WTC11 (cell line): ENCODE measurements around the gene ARID4B. TPM values are rescaled to one million over a fixed set of nuclear protein-coding genes. Genes with fewer than 3 reads are reported as not detected.
A peak's percentile ranks its signal among the peaks of the same experiment; 100 is the strongest.

ENCODE experiments used
- ATAC-seq: fragments of 200-7000 bp; cut with Tn5 transposase; 2 replicates; pipeline ENCODE4 v1.10.0; 2021; ENCODE audit warnings: mild to moderate bottlenecking, moderate library complexity
- CTCF ChIA-PET: fragments of 300-600 bp; sonication (Branson Sonifier 250); formaldehyde crosslinking; loops from one replicate; lab custom pipeline; 2021; ENCODE audit warnings: antibody characterized with exemption; lab: Charles Lee
- POLR2A ChIA-PET: fragments of 350-600 bp; sonication (Branson Sonifier 250); formaldehyde crosslinking; loops from one replicate; lab custom pipeline; 2021; ENCODE audit warnings: antibody characterized with exemption; lab: Charles Lee
- DNase-seq: peaks from one replicate; pipeline ENCODE4 v3.0.0; 2021; ENCODE audit warnings: low spot score
- H3K27ac Mint-ChIP-seq: 2 replicates; pipeline ENCODE4 v1.8.0; 2021; ENCODE audit warnings: mixed read lengths
- H3K27me3 Mint-ChIP-seq: 2 replicates; pipeline ENCODE4 v1.8.0; 2021; ENCODE audit warnings: low read depth, mild to moderate bottlenecking, moderate library complexity, mixed read lengths
- H3K36me3 Mint-ChIP-seq: 2 replicates; pipeline ENCODE4 v1.8.0; 2021; ENCODE audit warnings: mixed read lengths
- H3K4me1 Mint-ChIP-seq: 2 replicates; pipeline ENCODE4 v1.8.0; 2022; ENCODE audit warnings: mixed read lengths
- H3K4me3 Mint-ChIP-seq: 2 replicates; pipeline ENCODE4 v1.8.0; 2021; ENCODE audit warnings: mild to moderate bottlenecking, moderate library complexity, mixed read lengths
- H3K9me3 Mint-ChIP-seq: 2 replicates; pipeline ENCODE4 v1.8.0; 2021; ENCODE audit warnings: mixed read lengths
- ELF4 ChIP-seq: sonication (generic); formaldehyde crosslinking; IDR thresholded peaks from 2 replicates; pipeline ENCODE4 v1.8.1; 2022; ENCODE audit warnings: low read depth, mild to moderate bottlenecking, moderate library complexity, missing genetic modification reagents
- ETV6 ChIP-seq: sonication (generic); formaldehyde crosslinking; IDR thresholded peaks from 2 replicates; pipeline ENCODE4 v1.8.1; 2022; ENCODE audit warnings: mild to moderate bottlenecking, missing genetic modification reagents
- GTF2I ChIP-seq: fragments of 250-450 bp; sonication (Bioruptor Pico); conservative IDR thresholded peaks from 2 replicates; pipeline ENCODE4 v1.4.0; 2021; ENCODE audit warnings: mild to moderate bottlenecking
- HMGA2 ChIP-seq: fragments of 250-450 bp; sonication (Bioruptor Pico); IDR thresholded peaks from 2 replicates; pipeline ENCODE4 v1.4.0; 2021; ENCODE audit warnings: mild to moderate bottlenecking, moderate library complexity
- JUN ChIP-seq: sonication (generic); formaldehyde crosslinking; IDR thresholded peaks from 2 replicates; pipeline ENCODE4 v1.8.0; 2023; ENCODE audit warnings: mild to moderate bottlenecking, missing genetic modification reagents
- MXD4 ChIP-seq: fragments of 250-450 bp; sonication (Bioruptor Pico); IDR thresholded peaks from 2 replicates; pipeline ENCODE4 v1.8.0; 2021; ENCODE audit warnings: mild to moderate bottlenecking, moderate library complexity, borderline replicate concordance
- MYBL2 ChIP-seq: sonication (generic); formaldehyde crosslinking; IDR thresholded peaks from 2 replicates; pipeline ENCODE4 v1.8.1; 2023; ENCODE audit warnings: mild to moderate bottlenecking, moderate library complexity, missing genetic modification reagents
- OVOL2 ChIP-seq: fragments of 250-450 bp; sonication (Bioruptor Pico); IDR thresholded peaks from 2 replicates; pipeline ENCODE4 v1.9.0; 2021; ENCODE audit warnings: mild to moderate bottlenecking, borderline replicate concordance
- ZNF263 ChIP-seq: sonication (generic); formaldehyde crosslinking; IDR thresholded peaks from 2 replicates; pipeline ENCODE4 v1.8.1; 2022; ENCODE audit warnings: low read depth, mild to moderate bottlenecking, moderate library complexity, missing genetic modification reagents
- total RNA-seq: library from RNA; stranded (reverse); gene quantifications from 3 replicates; pipeline ENCODE4 v1.2.3, GENCODE V29; 2021
- TF ChIP-seq, protein P1 (sequence below): fragments of 250-450 bp; sonication (Bioruptor Pico); IDR thresholded peaks from 2 replicates; pipeline ENCODE4 v1.9.0; 2021; ENCODE audit warnings: mild to moderate bottlenecking
- TF ChIP-seq, protein P2 (sequence below): sonication (generic); formaldehyde crosslinking; IDR thresholded peaks from 2 replicates; pipeline ENCODE4 v1.8.1; 2023; ENCODE audit warnings: mild to moderate bottlenecking, missing genetic modification reagents
- TF ChIP-seq, protein P3 (sequence below): fragments of 250-450 bp; sonication (Bioruptor Pico); IDR thresholded peaks from 2 replicates; pipeline ENCODE4 v1.8.0; 2021; ENCODE audit warnings: mild to moderate bottlenecking
- TF ChIP-seq, protein P4 (sequence below): sonication (generic); formaldehyde crosslinking; IDR thresholded peaks from 2 replicates; pipeline ENCODE4 v1.8.1; 2022; ENCODE audit warnings: mild to moderate bottlenecking, missing genetic modification reagents, moderate library complexity, borderline replicate concordance
- TF ChIP-seq, protein P5 (sequence below): sonication (generic); formaldehyde crosslinking; IDR thresholded peaks from 2 replicates; pipeline ENCODE4 v1.8.1; 2023; ENCODE audit warnings: mild to moderate bottlenecking, missing genetic modification reagents, borderline replicate concordance
- TF ChIP-seq, protein P6 (sequence below): sonication (generic); formaldehyde crosslinking; IDR thresholded peaks from 2 replicates; pipeline ENCODE4 v1.8.0; 2022; ENCODE audit warnings: mild to moderate bottlenecking, missing genetic modification reagents
- TF ChIP-seq, protein P7 (sequence below): sonication (generic); formaldehyde crosslinking; IDR thresholded peaks from 2 replicates; pipeline ENCODE4 v1.8.1; 2023; ENCODE audit warnings: mild to moderate bottlenecking, missing genetic modification reagents, moderate library complexity
- TF ChIP-seq, protein P8 (sequence below): sonication (generic); formaldehyde crosslinking; IDR thresholded peaks from 2 replicates; pipeline ENCODE4 v1.8.0; 2022; ENCODE audit warnings: mild to moderate bottlenecking, missing genetic modification reagents

Gene ARID4B
- total RNA-seq, 1 experiment from 2014 or later = 35.7 TPM

DNA sequence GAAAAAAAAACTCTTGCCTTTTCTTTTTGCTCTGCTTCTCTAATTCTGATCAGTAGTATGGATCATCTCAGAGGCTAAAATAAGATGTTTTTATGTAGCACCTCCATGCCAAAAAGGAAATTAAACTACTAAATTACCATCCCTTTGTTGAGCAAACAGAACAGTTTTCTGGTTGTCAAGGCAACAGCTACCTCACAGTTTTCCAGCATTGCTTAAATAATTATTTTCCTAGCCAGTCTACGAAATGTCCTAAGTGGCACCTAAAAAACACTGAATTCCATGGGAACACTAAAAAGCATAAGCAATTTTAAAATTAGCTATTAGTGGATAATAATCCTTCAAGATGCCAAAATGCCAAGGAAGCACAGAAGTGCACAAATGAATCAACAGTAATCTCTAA, 61.7 kb downstream of the ARID4B start:
- POLR2A ChIA-PET = no interaction called here
- Mint-ChIP-seq H3K27me3 (no peaks in the 10 kb centered on the region), H3K4me3 (no peak overlapping the region), H3K4me1 (peaks cover 31% of the 10 kb centered on the region), H3K9me3 (0 out of 2 replicates have a peak, but pooled peaks cover 3% of the 10 kb centered on the region), H3K36me3 (no peaks in the 10 kb centered on the region), H3K27ac (peak overlapping the region; percentile 9; the same call in 1 of the 2 replicates)
- ATAC-seq (no peak), DNase-seq (no peak)
- CTCF ChIA-PET = interaction anchor here (1.2 kb wide), 1 partner anchor 238 kb away, joined by 3 read pairs; the partner anchor contains the start of gene B3GALNT2
- no peak for TF ChIP-seq HMGA2 (CRISPR knock-in tag)
- no peak for TF ChIP-seq GTF2I (CRISPR knock-in tag)
- no peak for TF ChIP-seq ELF4 (CRISPR knock-in tag)
- no peak for TF ChIP-seq MYBL2
- TF ChIP-seq, protein P1, sequence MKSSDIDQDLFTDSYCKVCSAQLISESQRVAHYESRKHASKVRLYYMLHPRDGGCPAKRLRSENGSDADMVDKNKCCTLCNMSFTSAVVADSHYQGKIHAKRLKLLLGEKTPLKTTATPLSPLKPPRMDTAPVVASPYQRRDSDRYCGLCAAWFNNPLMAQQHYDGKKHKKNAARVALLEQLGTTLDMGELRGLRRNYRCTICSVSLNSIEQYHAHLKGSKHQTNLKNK = no peak
- TF ChIP-seq ETV6 (CRISPR knock-in tag) = no peak
- no peak for TF ChIP-seq JUN

DNA sequence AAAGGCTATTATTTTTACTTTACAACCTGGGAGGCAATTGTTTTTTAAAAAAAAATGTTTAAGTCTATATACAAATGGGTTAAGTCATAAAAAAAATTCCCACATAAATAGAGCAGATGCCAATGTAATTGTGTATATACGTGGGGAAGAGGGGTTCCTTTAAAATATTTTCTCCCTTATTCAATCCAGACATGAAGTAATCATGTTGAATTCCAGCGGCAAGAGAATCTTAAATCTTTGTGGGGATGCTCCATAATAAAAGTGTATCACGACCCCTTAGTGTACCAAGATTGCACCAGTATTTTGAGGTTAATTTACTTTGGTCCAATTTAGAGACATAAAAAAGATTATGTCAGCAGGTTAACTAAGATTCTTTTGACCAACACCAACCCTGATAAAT, 62.1 kb downstream of the ARID4B start:
- no peak overlapping the region; the same call in 1 of the 2 replicates for H3K27ac Mint-ChIP-seq
- no peaks in the 10 kb centered on the region for H3K27me3 Mint-ChIP-seq
- 0 out of 2 replicates have a peak, but pooled peaks cover 3% of the 10 kb centered on the region for H3K9me3 Mint-ChIP-seq
- H3K4me1 Mint-ChIP-seq = peaks cover 32% of the 10 kb centered on the region
- no peaks in the 10 kb centered on the region for H3K36me3 Mint-ChIP-seq
- ChIA-PET CTCF (interaction anchor here (1.2 kb wide), 1 partner anchor 238 kb away, joined by 3 read pairs; the partner anchor contains the start of gene B3GALNT2), POLR2A (no interaction called here)
- ATAC-seq = no peak
- no peak overlapping the region for H3K4me3 Mint-ChIP-seq
- no peak for DNase-seq
- TF ChIP-seq, protein P2, sequence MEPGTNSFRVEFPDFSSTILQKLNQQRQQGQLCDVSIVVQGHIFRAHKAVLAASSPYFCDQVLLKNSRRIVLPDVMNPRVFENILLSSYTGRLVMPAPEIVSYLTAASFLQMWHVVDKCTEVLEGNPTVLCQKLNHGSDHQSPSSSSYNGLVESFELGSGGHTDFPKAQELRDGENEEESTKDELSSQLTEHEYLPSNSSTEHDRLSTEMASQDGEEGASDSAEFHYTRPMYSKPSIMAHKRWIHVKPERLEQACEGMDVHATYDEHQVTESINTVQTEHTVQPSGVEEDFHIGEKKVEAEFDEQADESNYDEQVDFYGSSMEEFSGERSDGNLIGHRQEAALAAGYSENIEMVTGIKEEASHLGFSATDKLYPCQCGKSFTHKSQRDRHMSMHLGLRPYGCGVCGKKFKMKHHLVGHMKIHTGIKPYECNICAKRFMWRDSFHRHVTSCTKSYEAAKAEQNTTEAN (CRISPR knock-in tag) = no peak
- no peak for TF ChIP-seq ZNF263
- TF ChIP-seq, protein P3, sequence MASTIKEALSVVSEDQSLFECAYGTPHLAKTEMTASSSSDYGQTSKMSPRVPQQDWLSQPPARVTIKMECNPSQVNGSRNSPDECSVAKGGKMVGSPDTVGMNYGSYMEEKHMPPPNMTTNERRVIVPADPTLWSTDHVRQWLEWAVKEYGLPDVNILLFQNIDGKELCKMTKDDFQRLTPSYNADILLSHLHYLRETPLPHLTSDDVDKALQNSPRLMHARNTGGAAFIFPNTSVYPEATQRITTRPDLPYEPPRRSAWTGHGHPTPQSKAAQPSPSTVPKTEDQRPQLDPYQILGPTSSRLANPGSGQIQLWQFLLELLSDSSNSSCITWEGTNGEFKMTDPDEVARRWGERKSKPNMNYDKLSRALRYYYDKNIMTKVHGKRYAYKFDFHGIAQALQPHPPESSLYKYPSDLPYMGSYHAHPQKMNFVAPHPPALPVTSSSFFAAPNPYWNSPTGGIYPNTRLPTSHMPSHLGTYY (CRISPR knock-in tag) = no peak
- TF ChIP-seq, all 79 proteins: peak for 0

DNA sequence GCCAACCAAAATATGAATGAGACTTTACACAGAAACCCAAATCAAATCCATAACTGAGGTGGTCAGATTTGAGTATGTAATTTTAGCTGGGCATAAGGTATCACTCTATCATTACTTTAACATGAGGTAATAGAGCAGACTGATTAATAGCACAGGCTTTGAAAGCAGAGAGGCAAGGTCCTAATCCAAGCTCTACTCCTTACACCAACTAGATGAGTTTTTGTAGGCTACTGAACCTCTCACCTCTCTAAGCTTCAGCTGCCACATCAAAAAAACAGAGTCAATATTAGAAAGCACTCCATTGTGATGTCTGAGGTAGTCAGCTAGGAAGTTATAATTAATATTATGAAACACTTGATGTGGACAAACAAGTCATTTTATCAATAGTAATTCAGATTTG, 63.7 kb downstream of the ARID4B start:
- Mint-ChIP-seq H3K4me3 (no peak overlapping the region), H3K27me3 (no peaks in the 10 kb centered on the region), H3K9me3 (0 out of 2 replicates have a peak, but pooled peaks cover 3% of the 10 kb centered on the region), H3K4me1 (peaks cover 34% of the 10 kb centered on the region), H3K27ac (no peak overlapping the region), H3K36me3 (no peaks in the 10 kb centered on the region)
- no peak for DNase-seq
- CTCF ChIA-PET = interaction anchor here (1.0 kb wide), 1 partner anchor 151 kb away, joined by 4 read pairs; no protein-coding TSS in a partner anchor
- POLR2A ChIA-PET = interaction anchor here (0.9 kb wide), 1 partner anchor 240 kb away, joined by 3 read pairs; the partner anchor contains the start of gene B3GALNT2
- no peak for ATAC-seq
- TF ChIP-seq, protein P4, sequence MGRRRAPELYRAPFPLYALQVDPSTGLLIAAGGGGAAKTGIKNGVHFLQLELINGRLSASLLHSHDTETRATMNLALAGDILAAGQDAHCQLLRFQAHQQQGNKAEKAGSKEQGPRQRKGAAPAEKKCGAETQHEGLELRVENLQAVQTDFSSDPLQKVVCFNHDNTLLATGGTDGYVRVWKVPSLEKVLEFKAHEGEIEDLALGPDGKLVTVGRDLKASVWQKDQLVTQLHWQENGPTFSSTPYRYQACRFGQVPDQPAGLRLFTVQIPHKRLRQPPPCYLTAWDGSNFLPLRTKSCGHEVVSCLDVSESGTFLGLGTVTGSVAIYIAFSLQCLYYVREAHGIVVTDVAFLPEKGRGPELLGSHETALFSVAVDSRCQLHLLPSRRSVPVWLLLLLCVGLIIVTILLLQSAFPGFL (CRISPR knock-in tag) = no peak
- TF ChIP-seq, protein P5, sequence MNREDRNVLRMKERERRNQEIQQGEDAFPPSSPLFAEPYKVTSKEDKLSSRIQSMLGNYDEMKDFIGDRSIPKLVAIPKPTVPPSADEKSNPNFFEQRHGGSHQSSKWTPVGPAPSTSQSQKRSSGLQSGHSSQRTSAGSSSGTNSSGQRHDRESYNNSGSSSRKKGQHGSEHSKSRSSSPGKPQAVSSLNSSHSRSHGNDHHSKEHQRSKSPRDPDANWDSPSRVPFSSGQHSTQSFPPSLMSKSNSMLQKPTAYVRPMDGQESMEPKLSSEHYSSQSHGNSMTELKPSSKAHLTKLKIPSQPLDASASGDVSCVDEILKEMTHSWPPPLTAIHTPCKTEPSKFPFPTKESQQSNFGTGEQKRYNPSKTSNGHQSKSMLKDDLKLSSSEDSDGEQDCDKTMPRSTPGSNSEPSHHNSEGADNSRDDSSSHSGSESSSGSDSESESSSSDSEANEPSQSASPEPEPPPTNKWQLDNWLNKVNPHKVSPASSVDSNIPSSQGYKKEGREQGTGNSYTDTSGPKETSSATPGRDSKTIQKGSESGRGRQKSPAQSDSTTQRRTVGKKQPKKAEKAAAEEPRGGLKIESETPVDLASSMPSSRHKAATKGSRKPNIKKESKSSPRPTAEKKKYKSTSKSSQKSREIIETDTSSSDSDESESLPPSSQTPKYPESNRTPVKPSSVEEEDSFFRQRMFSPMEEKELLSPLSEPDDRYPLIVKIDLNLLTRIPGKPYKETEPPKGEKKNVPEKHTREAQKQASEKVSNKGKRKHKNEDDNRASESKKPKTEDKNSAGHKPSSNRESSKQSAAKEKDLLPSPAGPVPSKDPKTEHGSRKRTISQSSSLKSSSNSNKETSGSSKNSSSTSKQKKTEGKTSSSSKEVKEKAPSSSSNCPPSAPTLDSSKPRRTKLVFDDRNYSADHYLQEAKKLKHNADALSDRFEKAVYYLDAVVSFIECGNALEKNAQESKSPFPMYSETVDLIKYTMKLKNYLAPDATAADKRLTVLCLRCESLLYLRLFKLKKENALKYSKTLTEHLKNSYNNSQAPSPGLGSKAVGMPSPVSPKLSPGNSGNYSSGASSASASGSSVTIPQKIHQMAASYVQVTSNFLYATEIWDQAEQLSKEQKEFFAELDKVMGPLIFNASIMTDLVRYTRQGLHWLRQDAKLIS = no peak
- TF ChIP-seq, protein P6, sequence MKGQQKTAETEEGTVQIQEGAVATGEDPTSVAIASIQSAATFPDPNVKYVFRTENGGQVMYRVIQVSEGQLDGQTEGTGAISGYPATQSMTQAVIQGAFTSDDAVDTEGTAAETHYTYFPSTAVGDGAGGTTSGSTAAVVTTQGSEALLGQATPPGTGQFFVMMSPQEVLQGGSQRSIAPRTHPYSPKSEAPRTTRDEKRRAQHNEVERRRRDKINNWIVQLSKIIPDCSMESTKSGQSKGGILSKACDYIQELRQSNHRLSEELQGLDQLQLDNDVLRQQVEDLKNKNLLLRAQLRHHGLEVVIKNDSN (CRISPR knock-in tag) = no peak
- TF ChIP-seq, protein P7, sequence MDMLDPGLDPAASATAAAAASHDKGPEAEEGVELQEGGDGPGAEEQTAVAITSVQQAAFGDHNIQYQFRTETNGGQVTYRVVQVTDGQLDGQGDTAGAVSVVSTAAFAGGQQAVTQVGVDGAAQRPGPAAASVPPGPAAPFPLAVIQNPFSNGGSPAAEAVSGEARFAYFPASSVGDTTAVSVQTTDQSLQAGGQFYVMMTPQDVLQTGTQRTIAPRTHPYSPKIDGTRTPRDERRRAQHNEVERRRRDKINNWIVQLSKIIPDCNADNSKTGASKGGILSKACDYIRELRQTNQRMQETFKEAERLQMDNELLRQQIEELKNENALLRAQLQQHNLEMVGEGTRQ (CRISPR knock-in tag) = no peak
- TF ChIP-seq, protein P8, sequence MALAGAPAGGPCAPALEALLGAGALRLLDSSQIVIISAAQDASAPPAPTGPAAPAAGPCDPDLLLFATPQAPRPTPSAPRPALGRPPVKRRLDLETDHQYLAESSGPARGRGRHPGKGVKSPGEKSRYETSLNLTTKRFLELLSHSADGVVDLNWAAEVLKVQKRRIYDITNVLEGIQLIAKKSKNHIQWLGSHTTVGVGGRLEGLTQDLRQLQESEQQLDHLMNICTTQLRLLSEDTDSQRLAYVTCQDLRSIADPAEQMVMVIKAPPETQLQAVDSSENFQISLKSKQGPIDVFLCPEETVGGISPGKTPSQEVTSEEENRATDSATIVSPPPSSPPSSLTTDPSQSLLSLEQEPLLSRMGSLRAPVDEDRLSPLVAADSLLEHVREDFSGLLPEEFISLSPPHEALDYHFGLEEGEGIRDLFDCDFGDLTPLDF (CRISPR knock-in tag) = no peak
- TF ChIP-seq MXD4 (CRISPR knock-in tag) = no peak
- no peak for TF ChIP-seq OVOL2 (CRISPR knock-in tag)
- TF ChIP-seq MYBL2 = no peak
